ENCODE results near the gene SLC25A1.

- TF ChIP-seq EZH2 (IDR thresholded peaks at IDR 0.05; ENCODE audit: borderline replicate concordance, control insufficient read depth, low read depth, low read length) = no peak
- no peak for TF ChIP-seq SMARCA5 (IDR thresholded peaks at IDR 0.05)
- no peak for TF ChIP-seq RAD21 (IDR thresholded peaks at IDR 0.05; ENCODE audit: insufficient read depth, low read depth, low read length)
- TF ChIP-seq GABPA (IDR thresholded peaks at IDR 0.05; ENCODE audit: low read depth) = no peak
- no peak for TF ChIP-seq CTCF (IDR thresholded peaks at IDR 0.05 in 2 of 3, conservative IDR thresholded peaks at IDR 0.05 in 1 of 3; ENCODE audit: control insufficient read depth in 2 of 3, extremely low read depth in 1 of 3, insufficient read depth in 1 of 3, low read depth in 3 of 3, low read length in 3 of 3)
- no peak for TF ChIP-seq SUZ12 (IDR thresholded peaks at IDR 0.05; ENCODE audit: unreplicated experiment)
- TF ChIP-seq TAF1 (IDR thresholded peaks at IDR 0.05; ENCODE audit: borderline replicate concordance, low read depth, low read length) = no peak
- TF ChIP-seq TCF7 (IDR thresholded peaks at IDR 0.05; ENCODE audit: borderline replicate concordance) = no peak
- no peak for TF ChIP-seq NR2C1 (IDR thresholded peaks at IDR 0.05)
- no peak for TF ChIP-seq ETV6 (conservative IDR thresholded peaks at IDR 0.05 in 1 of 2, IDR thresholded peaks at IDR 0.05 in 1 of 2; ENCODE audit: borderline replicate concordance in 1 of 2, low read depth in 1 of 2)
- no peak for TF ChIP-seq ZBTB40 (IDR thresholded peaks at IDR 0.05; ENCODE audit: borderline replicate concordance)
- no peak for TF ChIP-seq BCL3 (IDR thresholded peaks at IDR 0.05; ENCODE audit: borderline replicate concordance, insufficient read depth, low read depth, low read length, poor library complexity, severe bottlenecking)
Observed at GRCh38 chr22:19128009-19128401, 50.5 kb downstream of the SLC25A1 start.

Data from GM12878 (cell line).